ENCODE results near the gene SYT9. TPM values are rescaled to one million over a fixed set of nuclear protein-coding genes. Genes with fewer than 3 reads are reported as not detected.

SYT9 gene
- total RNA-seq, 2 experiments from 2014 or later = not detected

DNA sequence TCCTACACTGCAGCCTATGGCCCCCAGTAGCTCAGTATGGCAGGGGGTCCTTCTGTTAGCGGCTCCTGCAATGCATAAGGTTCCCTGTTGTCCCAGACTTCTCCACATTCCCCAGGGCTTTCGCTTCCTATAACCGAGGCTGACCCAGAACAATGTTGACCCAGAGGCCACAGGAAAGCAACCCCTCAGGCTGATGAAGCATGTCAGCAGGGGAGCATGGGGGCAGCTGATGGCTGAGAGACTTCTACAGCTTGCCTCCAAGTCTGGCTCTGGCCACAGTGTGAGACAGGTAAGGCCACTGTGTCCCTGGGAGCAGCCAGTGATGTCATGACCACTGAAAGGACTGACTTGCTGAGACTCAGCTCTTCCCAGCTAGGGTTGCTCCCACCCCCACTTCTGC is 249.5 kb downstream of the SYT9 start:
- ATAC-seq = no peak
- peaks cover 3% of the 10 kb centered on the region for H3K27me3 Mint-ChIP-seq (ENCODE audit: low read depth)
- POLR2A ChIA-PET = no interaction called here
- H3K9me3 Mint-ChIP-seq (ENCODE audit: insufficient read depth) = no peaks in the 10 kb centered on the region
- peaks cover 2% of the 10 kb centered on the region for H3K4me1 Mint-ChIP-seq (ENCODE audit: low read depth)
- DNase-seq = no peak
- H3K36me3 Mint-ChIP-seq (ENCODE audit: low read depth) = no peaks in the 10 kb centered on the region
- CTCF ChIA-PET = no interaction called here
- H3K4me3 Mint-ChIP-seq = no peak overlapping the region
- no peak overlapping the region for H3K27ac Mint-ChIP-seq

DNA sequence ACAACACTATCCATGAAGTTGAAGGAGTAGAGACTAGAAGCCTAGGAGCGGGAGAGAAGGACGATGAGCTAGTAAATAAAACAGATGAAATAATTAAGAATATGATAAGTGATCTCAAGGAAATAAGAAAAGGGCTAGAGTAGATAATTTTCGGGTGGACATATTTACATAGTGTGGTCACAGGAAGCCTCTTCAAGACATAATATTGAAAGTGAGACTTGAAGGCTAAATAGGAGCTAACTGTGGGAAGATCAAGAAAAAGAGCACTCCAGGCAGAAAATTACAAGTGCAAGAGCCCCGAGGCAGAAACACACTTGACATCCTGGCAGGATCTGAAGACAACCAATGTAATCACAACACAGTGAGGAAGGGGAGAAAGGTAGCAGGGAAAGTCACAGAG is 250.2 kb downstream of the SYT9 start:
- CTCF ChIA-PET = no interaction called here
- Mint-ChIP-seq H3K27me3 (ENCODE audit: low read depth) (peaks cover 6% of the 10 kb centered on the region), H3K4me1 (ENCODE audit: low read depth) (no peaks in the 10 kb centered on the region), H3K36me3 (ENCODE audit: low read depth) (no peaks in the 10 kb centered on the region), H3K27ac (no peak overlapping the region), H3K4me3 (no peak overlapping the region), H3K9me3 (ENCODE audit: insufficient read depth) (no peaks in the 10 kb centered on the region)
- ATAC-seq (no peak), DNase-seq (no peak)
- POLR2A ChIA-PET = no interaction called here

DNA sequence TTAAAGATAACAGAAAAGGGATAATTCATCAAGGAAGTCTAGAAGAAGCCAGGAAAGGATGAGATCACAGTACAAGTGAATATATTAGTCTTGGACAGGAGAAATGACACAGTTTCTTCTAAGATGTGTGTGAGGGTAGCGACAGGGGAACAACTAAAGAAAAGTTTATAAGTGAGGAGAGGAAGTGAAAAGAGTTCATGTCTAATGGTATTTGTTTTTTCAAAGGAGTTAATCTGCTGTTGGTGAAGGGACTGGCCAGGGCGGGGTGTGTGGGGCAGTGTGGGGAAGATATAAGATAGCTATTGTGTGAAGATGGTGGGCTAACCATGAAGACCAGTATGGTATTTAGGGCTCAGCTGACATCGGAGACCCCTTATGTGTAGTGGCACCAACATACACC is 254.5 kb downstream of the SYT9 start:
- ATAC-seq (no peak), DNase-seq (no peak)
- Mint-ChIP-seq H3K4me1 (ENCODE audit: low read depth) (peaks cover 2% of the 10 kb centered on the region), H3K27ac (no peak overlapping the region), H3K4me3 (no peak overlapping the region), H3K27me3 (ENCODE audit: low read depth) (peaks cover 4% of the 10 kb centered on the region), H3K9me3 (ENCODE audit: insufficient read depth) (no peaks in the 10 kb centered on the region), H3K36me3 (ENCODE audit: low read depth) (no peaks in the 10 kb centered on the region)
- POLR2A ChIA-PET = no interaction called here
- CTCF ChIA-PET = no interaction called here

DNA sequence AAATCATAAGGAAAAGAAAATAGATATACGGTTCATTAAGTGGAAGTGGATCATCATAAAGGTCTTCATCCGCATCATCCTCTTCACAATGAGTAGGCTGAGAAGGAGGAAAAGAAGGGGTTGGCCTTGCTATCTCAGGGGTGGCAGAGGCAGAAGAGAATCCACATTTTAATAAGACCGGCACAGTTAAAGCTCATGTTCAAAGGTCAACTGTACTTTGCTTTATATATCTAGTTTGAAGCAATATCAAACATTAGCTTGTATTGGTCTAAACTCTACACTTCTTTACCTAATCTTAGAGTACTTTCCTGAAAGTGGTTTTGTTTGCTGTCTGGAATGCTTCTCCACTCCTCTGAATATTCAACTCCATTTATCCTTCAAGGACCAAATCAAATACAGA is 256.4 kb downstream of the SYT9 start:
- peaks cover 4% of the 10 kb centered on the region for H3K27me3 Mint-ChIP-seq (ENCODE audit: low read depth)
- no peaks in the 10 kb centered on the region for H3K9me3 Mint-ChIP-seq (ENCODE audit: insufficient read depth)
- H3K36me3 Mint-ChIP-seq (ENCODE audit: low read depth) = no peaks in the 10 kb centered on the region
- DNase-seq = no peak
- peaks cover 19% of the 10 kb centered on the region for H3K4me1 Mint-ChIP-seq (ENCODE audit: low read depth)
- no peak overlapping the region for H3K27ac Mint-ChIP-seq
- H3K4me3 Mint-ChIP-seq = no peak overlapping the region
- ChIA-PET CTCF (interaction anchor here (1.6 kb wide), 1 partner anchor 158 kb away, joined by 6 read pairs; no protein-coding TSS in a partner anchor), POLR2A (no interaction called here)
- ATAC-seq = no peak

DNA sequence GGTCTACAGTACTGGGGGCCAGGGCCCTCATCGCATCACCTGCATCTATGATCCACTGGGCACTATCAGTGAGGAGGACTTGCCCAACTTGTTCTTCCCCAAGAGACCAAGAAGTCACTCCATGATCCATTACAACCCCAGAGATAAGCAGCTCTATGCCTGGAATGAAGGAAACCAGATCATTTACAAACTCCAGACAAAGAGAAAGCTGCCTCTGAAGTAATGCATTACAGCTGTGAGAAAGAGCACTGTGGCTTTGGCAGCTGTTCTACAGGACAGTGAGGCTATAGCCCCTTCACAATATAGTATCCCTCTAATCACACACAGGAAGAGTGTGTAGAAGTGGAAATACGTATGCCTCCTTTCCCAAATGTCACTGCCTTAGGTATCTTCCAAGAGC is 258.3 kb downstream of the SYT9 start:
- H3K4me1 Mint-ChIP-seq (ENCODE audit: low read depth) = peaks cover 29% of the 10 kb centered on the region
- POLR2A ChIA-PET = interaction anchor here (0.6 kb wide), 1 partner anchor 77 kb away, joined by 3 read pairs; no protein-coding TSS in a partner anchor

DNA sequence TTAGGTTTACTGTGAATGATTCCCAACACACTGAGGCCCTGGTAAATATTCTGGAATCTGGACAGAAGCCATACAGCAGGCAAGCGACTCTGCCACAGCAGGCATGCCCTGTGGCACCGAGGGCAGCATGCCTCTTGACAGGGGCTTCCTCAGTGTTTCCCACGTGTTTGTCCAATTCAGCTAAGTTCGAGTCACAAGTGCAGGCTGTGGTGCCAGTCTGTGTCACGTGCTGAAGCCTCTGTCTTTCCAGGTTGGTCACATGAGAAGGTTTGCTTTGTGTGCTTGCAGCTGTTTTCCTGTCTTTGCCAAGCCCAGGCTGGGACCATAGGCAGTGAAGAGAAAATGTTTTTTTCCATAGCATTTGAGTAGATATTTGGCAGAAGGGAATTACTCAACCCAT is 259.7 kb downstream of the SYT9 start:
- DNase-seq (no peak), ATAC-seq (no peak)
- POLR2A ChIA-PET = no interaction called here

More for the DNA sequence above, 258.3 kb downstream of the SYT9 start:
- H3K27me3 Mint-ChIP-seq (ENCODE audit: low read depth) = peaks cover 9% of the 10 kb centered on the region
- no peak overlapping the region for H3K27ac Mint-ChIP-seq
- H3K36me3 Mint-ChIP-seq (ENCODE audit: low read depth) = no peaks in the 10 kb centered on the region
- CTCF ChIA-PET = interaction anchor here (2.0 kb wide), 1 partner anchor 185 kb away, joined by 6 read pairs; no protein-coding TSS in a partner anchor
- H3K4me3 Mint-ChIP-seq = no peak overlapping the region
- DNase-seq = no peak
- ATAC-seq = no peak
- H3K9me3 Mint-ChIP-seq (ENCODE audit: insufficient read depth) = no peaks in the 10 kb centered on the region

DNA sequence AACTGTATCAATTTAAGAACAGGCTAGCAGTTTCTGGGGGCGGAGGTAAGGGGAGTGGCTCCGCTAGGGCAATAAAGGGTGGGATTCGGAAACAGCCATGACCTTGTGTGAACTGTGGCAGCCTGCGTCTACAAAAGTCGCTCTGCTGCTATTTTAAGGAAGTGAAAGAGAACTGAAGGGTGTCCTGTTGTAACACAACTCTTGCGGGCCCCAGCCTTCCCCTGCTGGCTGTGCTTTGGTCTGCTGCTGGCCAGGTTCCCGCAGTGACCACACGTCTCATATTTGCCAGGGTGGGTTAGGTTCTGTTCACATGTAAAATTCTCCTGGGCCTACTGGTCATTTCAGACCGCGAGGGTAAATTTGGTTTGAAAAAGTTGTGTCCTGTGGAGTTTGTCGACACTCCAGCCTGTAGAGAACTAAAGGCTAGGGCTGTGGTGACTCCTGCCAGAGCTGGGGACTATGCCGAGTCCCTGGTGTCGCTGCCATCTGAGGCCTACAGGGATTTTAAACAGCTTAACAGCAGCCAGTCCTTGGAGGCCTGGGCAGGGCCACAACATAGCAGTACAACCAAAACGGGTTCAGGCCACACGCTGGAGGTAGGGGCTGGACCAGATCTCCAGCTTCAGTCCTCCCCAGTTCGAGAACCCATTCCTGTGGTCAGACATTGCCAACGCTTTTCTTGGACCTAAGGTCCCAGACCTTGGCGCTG is 261.0 kb downstream of the SYT9 start:
- Mint-ChIP-seq H3K27me3 (ENCODE audit: low read depth) (peaks cover 19% of the 10 kb centered on the region), H3K4me3 (peak overlapping the region; percentile 84), H3K27ac (peak overlapping the region; percentile 80), H3K4me1 (ENCODE audit: low read depth) (peaks cover 46% of the 10 kb centered on the region), H3K36me3 (ENCODE audit: low read depth) (no peaks in the 10 kb centered on the region), H3K9me3 (ENCODE audit: insufficient read depth) (no peaks in the 10 kb centered on the region)
- ChIA-PET CTCF (interaction anchor here (0.5 to 3.1 kb wide), 24 partner anchors 8 to 766 kb away, joined by 3 to 27 read pairs (median 5); partner anchors contain the start of gene EIF3F), POLR2A (interaction anchor here (1.0 kb wide), 1 partner anchor 154 kb away, joined by 3 read pairs; no protein-coding TSS in a partner anchor)
- peak; percentile 19 for ATAC-seq
- DNase-seq = peak; percentile 38

More for the DNA sequence above, 259.7 kb downstream of the SYT9 start:
- H3K27me3 Mint-ChIP-seq (ENCODE audit: low read depth) = peaks cover 20% of the 10 kb centered on the region
- H3K9me3 Mint-ChIP-seq (ENCODE audit: insufficient read depth) = no peaks in the 10 kb centered on the region
- no peak overlapping the region for H3K27ac Mint-ChIP-seq
- H3K4me3 Mint-ChIP-seq = no peak overlapping the region
- H3K36me3 Mint-ChIP-seq (ENCODE audit: low read depth) = no peaks in the 10 kb centered on the region
- peaks cover 40% of the 10 kb centered on the region for H3K4me1 Mint-ChIP-seq (ENCODE audit: low read depth)
- CTCF ChIA-PET = interaction anchor here (0.6 to 3.1 kb wide), 9 partner anchors 10 to 413 kb away, joined by 3 to 27 read pairs (median 7); no protein-coding TSS in a partner anchor

DNA sequence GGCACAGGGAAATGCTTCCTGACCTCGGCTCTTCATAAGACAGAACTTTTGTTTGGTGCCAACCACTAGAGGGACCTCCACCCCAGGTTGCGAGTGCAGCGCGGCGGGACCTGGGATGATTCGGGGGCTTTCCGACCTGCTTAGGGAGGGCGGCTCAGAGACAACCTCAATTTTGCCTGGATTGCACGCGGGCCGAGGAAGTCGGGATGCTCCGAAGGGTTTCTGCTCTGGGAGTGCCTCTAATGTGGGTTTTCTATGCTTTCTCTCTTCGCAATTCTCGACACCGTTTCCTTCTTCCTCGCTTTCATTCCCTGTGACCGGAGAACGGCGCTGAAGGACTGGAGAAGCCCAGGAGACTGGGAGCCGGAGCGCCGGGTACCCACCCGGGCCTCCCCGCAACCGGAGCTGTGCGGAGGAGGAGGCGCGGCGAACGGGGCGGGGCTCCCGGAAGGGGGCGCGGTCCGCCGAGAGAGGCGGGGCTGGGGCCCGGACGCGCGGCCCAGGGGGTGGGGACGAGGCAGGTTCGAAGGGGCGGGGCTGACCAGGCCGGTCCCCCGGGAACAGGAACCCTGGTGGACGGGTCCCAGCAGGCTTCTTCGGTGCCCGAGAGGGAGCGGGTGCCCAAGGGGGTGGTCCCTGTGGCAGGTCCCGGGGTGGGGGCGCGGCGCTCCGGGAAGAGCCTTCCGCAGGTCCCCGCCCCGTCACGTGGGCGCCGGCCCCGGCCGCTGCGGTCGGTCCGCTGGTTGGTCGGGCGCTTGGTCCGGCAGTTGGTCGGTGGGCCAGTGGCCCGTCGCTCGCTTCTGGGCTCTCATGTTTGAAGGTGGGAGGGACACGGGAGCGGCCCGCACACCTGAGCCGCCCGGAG is 261.8 kb downstream of the SYT9 start, which contains the start of gene PPFIBP2:
Gene PPFIBP2 (plus strand): TSS at position 766 of the 865 bp plus-strand sequence. CDS start 35,477 bp downstream, outside the sequence.
- H3K36me3 Mint-ChIP-seq (ENCODE audit: low read depth) = no peaks in the 10 kb centered on the region
- H3K27me3 Mint-ChIP-seq (ENCODE audit: low read depth) = peaks cover 19% of the 10 kb centered on the region
- peak within 1 kb of the TSS; percentile 84 for H3K4me3 Mint-ChIP-seq
- ChIA-PET POLR2A (interaction anchor here (1.0 kb wide), 1 partner anchor 154 kb away, joined by 3 read pairs; no protein-coding TSS in a partner anchor), CTCF (interaction anchor here (0.6 to 3.1 kb wide), 28 partner anchors 8 to 474 kb away, joined by 3 to 27 read pairs (median 4); partner anchors contain the start of gene EIF3F)
- DNase-seq (peak; percentile 83), ATAC-seq (peak; percentile 94)
- H3K4me1 Mint-ChIP-seq (ENCODE audit: low read depth) = peaks cover 46% of the 10 kb centered on the region
- no peaks in the 10 kb centered on the region for H3K9me3 Mint-ChIP-seq (ENCODE audit: insufficient read depth)
- peak within 1 kb of the TSS; percentile 80 for H3K27ac Mint-ChIP-seq

DNA sequence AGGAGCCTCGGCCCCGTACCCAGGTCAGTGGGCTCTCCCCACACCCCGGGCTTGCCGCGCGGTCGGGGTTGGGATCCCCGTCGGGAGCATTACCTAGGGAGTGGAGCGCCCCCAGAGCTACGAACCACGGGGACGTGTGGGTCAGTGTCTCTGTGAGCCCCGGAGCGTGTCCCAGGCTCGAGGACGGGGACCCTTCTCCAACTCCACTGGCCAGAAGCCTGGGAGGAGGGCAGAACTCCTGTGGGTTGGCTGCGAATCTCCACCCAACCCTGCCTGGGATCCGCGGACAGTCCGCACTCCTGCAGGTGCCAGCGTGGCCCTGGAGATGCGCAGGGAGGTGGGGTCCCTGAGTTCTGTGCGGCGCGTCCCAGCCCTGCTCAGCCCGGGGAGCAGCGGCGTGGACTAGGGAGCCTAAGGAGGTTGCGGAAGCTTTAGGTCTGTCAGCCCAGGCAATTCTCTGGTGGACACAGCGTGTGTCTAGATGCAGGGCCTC is 262.4 kb downstream of the SYT9 start:
- POLR2A ChIA-PET = interaction anchor here (1.0 kb wide), 1 partner anchor 153 kb away, joined by 3 read pairs; no protein-coding TSS in a partner anchor
- CTCF ChIA-PET = interaction anchor here (0.6 to 3.1 kb wide), 18 partner anchors 7 to 473 kb away, joined by 3 to 27 read pairs (median 4); partner anchors contain the start of gene EIF3F
- Mint-ChIP-seq H3K4me3 (peak overlapping the region; percentile 84), H3K4me1 (ENCODE audit: low read depth) (peaks cover 46% of the 10 kb centered on the region), H3K36me3 (ENCODE audit: low read depth) (no peaks in the 10 kb centered on the region), H3K9me3 (ENCODE audit: insufficient read depth) (no peaks in the 10 kb centered on the region), H3K27me3 (ENCODE audit: low read depth) (peaks cover 19% of the 10 kb centered on the region), H3K27ac (no peak overlapping the region)
- peak; percentile 22 for ATAC-seq
- no peak for DNase-seq

DNA sequence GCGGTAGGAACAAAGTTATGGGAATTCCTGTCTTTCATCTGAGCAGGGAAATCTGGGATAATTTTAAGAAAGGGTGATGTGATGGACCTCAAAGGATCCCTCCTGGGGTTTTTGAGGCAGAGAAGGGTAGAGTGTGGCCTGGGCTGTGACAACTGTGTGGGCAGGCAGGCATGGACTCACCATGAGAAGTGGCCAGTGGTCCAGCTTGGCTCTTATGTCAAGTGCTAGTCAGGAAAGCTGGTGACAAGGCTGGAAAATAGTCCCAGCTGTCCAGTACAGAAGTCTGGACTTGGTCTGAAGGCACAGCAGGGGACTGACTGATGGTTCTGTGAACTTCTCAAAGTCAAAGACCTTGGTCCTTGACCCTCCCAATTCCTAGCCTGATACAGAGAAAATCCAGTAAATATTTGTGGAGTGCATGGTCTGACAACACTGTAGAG is 263.8 kb downstream of the SYT9 start:
- POLR2A ChIA-PET = no interaction called here
- H3K36me3 Mint-ChIP-seq (ENCODE audit: low read depth) = no peaks in the 10 kb centered on the region
- no peak for DNase-seq
- H3K4me3 Mint-ChIP-seq = peak overlapping the region; percentile 13
- CTCF ChIA-PET = interaction anchor here (0.9 to 2.1 kb wide), 2 partner anchors 9 to 150 kb away, joined by 3 to 7 read pairs; no protein-coding TSS in a partner anchor
- peaks cover 46% of the 10 kb centered on the region for H3K4me1 Mint-ChIP-seq (ENCODE audit: low read depth)
- no peaks in the 10 kb centered on the region for H3K9me3 Mint-ChIP-seq (ENCODE audit: insufficient read depth)
- H3K27ac Mint-ChIP-seq = no peak overlapping the region
- ATAC-seq = no peak
- H3K27me3 Mint-ChIP-seq (ENCODE audit: low read depth) = peaks cover 19% of the 10 kb centered on the region

DNA sequence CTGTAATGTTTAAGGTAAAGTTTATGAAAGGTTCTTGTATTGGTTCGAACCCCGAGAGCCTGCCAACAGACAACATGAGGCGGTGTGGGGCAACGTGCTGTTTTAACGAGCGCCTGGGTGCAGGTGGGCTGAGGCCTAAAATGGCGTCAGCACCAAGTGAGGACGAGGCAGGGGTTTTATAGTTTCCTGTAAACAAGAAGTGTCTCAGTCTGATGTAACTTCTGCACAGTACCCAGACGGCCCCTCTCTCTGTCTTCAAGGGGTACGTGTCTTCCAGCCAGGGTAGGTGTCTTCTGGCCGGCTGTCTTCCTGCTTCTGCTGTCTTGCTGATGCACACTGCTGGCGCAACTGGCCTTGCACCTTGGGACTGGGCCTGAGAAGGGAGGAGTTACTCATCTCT is 264.8 kb downstream of the SYT9 start:
- H3K9me3 Mint-ChIP-seq (ENCODE audit: insufficient read depth) = no peaks in the 10 kb centered on the region
- H3K36me3 Mint-ChIP-seq (ENCODE audit: low read depth) = no peaks in the 10 kb centered on the region
- CTCF ChIA-PET = no interaction called here
- POLR2A ChIA-PET = no interaction called here
- DNase-seq (no peak), ATAC-seq (no peak)
- peak overlapping the region; percentile 48 for H3K27ac Mint-ChIP-seq
- peaks cover 19% of the 10 kb centered on the region for H3K27me3 Mint-ChIP-seq (ENCODE audit: low read depth)
- H3K4me1 Mint-ChIP-seq (ENCODE audit: low read depth) = peaks cover 42% of the 10 kb centered on the region
- H3K4me3 Mint-ChIP-seq = no peak overlapping the region
